Endothelial cell (in vitro differentiated cells): ENCODE measurements around the gene OR52E4. TPM values are rescaled to one million over a fixed set of nuclear protein-coding genes. Genes with fewer than 3 reads are reported as not detected.

Experiments
- DNase-seq: peaks from one replicate; pipeline ENCODE4 v3.0.0; 2021; ENCODE audit warnings: low spot score
- H3K27ac Mint-ChIP-seq: one replicate; pipeline ENCODE4 v1.8.0; 2021; ENCODE audit warnings: mixed read lengths, inconsistent platforms; ENCODE audit not compliant: unreplicated experiment
- H3K27me3 Mint-ChIP-seq: one replicate; pipeline ENCODE4 v1.8.0; 2021; ENCODE audit warnings: mild to moderate bottlenecking, moderate library complexity, mixed read lengths, inconsistent platforms; ENCODE audit not compliant: unreplicated experiment
- H3K36me3 Mint-ChIP-seq: one replicate; pipeline ENCODE4 v1.8.0; 2021; ENCODE audit warnings: mild to moderate bottlenecking, low read depth, mixed read lengths, inconsistent platforms; ENCODE audit not compliant: unreplicated experiment
- H3K4me1 Mint-ChIP-seq: one replicate; pipeline ENCODE4 v1.8.0; 2021; ENCODE audit warnings: mild to moderate bottlenecking, mixed read lengths, inconsistent platforms; ENCODE audit not compliant: unreplicated experiment
- H3K4me3 Mint-ChIP-seq: one replicate; pipeline ENCODE4 v1.8.0; 2021; ENCODE audit warnings: mild to moderate bottlenecking, mixed read lengths, inconsistent platforms; ENCODE audit not compliant: unreplicated experiment
- H3K9me3 Mint-ChIP-seq: one replicate; pipeline ENCODE4 v1.8.0; 2021; ENCODE audit warnings: mixed read lengths, inconsistent platforms; ENCODE audit not compliant: unreplicated experiment
- long read RNA-seq: library from polyadenylated mRNA; unstranded; transcript quantifications from one replicate; pipeline ENCODE4 v2.0.0, GENCODE V29; 2020; ENCODE audit not compliant: unreplicated experiment
- total RNA-seq: library from RNA; stranded (reverse); fragmentation: NEBNext Ultra II Directional; extraction: Animal tissue kit (Norgen Biotek cat#: 25700); gene quantifications from one replicate; pipeline ENCODE4 v1.2.1, GENCODE V29; 2021; ENCODE audit not compliant: unreplicated experiment
- TF ChIP-seq, protein P1 (sequence below): fragments of 200-600 bp; sonication (generic); IDR thresholded peaks from one replicate; pipeline ENCODE4 v1.5.0; 2021; ENCODE audit warnings: antibody characterized with exemption; ENCODE audit not compliant: unreplicated experiment

Gene OR52E4
- total RNA-seq, result not detected
- long read RNA-seq, result 0 reads

DNA sequence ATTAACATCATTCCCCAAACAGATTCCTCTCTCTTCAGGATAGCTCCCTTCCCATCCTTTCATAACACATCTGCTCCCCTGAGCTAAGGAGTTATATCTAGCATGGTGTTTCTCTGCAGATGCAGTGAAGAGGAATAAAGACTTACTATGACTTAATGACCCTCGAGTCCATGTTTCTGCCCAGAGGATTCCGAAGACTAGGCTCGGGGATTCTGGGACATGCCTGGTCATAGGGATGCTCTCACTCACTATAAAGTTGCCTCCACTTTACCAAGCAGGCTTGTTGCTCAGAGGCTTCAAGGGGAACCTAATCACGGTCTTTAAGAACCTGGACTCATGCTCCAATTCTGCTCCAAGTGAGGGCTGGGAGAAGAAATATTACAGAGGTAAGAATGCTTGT lies at the start of gene OR52E4:
Gene OR52E4, plus strand, starts transcription at position 301 of the 400 bp plus-strand sequence. CDS start 3,664 bp downstream, outside the sequence.
- peaks cover 4% of the 10 kb centered on the region for H3K4me1 Mint-ChIP-seq
- TF ChIP-seq, protein P1, sequence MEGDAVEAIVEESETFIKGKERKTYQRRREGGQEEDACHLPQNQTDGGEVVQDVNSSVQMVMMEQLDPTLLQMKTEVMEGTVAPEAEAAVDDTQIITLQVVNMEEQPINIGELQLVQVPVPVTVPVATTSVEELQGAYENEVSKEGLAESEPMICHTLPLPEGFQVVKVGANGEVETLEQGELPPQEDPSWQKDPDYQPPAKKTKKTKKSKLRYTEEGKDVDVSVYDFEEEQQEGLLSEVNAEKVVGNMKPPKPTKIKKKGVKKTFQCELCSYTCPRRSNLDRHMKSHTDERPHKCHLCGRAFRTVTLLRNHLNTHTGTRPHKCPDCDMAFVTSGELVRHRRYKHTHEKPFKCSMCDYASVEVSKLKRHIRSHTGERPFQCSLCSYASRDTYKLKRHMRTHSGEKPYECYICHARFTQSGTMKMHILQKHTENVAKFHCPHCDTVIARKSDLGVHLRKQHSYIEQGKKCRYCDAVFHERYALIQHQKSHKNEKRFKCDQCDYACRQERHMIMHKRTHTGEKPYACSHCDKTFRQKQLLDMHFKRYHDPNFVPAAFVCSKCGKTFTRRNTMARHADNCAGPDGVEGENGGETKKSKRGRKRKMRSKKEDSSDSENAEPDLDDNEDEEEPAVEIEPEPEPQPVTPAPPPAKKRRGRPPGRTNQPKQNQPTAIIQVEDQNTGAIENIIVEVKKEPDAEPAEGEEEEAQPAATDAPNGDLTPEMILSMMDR, result no peak
- no peaks in the 10 kb centered on the region for H3K36me3 Mint-ChIP-seq
- H3K9me3 Mint-ChIP-seq, result no peaks in the 10 kb centered on the region
- H3K27ac Mint-ChIP-seq, result no peak within 1 kb of the TSS
- no peaks in the 10 kb centered on the region for H3K27me3 Mint-ChIP-seq
- H3K4me3 Mint-ChIP-seq, result no peak within 1 kb of the TSS
- DNase-seq, result no peak

DNA sequence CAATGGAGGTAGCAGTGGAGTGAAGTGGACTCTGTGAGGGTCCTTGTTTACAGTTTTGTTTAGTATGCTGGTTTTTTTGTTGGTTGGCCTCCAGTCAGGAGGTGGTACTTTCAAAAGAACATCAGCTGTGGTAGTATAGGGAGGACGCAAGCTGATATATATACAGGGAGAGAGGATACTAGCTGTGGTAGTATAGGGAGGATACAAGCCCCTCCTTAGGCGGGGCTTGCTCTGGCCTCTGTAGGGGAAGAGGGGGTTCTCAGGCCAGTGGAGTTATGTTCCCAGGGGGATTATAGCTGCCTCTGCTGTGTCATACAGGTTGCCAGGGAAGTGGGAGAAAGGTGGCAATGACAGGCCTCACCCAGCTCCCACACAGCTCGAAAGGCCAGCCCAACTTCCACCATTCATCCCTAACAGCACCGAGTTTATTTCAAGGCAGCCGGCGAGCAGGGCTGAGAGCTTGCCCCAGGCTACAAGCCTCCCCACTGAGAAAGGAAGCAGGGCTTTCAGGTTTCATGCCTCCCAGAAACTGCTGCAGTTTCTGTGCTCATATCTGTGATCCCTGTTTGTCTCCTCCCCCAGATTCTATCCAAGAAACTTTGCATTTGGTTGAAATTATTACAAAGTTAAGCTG lies 49.1 kb upstream of the OR52E4 start:
- DNase-seq, result no peak
- H3K36me3 Mint-ChIP-seq, result no peaks in the 10 kb centered on the region
- TF ChIP-seq, protein P1, result no peak
- H3K4me1 Mint-ChIP-seq, result no peaks in the 10 kb centered on the region
- no peak overlapping the region for H3K27ac Mint-ChIP-seq
- H3K27me3 Mint-ChIP-seq, result peaks cover 2% of the 10 kb centered on the region
- H3K4me3 Mint-ChIP-seq, result no peak overlapping the region
- no peaks in the 10 kb centered on the region for H3K9me3 Mint-ChIP-seq

DNA sequence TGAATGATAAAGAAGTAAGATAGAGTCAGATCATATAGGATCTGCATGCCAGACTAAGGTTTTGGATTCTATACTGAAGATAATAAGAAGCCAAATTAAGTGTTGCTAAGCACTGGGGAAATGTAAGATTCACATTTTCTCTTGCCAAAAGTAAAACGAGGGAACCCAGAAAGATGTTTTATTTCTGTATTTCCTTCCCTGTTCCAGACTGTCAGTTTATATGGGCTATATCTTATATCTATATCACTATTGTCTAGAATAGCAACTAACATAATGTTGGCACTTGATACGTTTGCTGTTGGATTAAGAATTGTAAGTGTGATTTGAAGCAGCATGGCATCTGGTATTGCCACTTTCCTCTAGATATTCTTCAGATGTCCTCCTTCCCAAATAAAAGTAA lies 47.0 kb upstream of the OR52E4 start:
- Mint-ChIP-seq H3K36me3 (no peaks in the 10 kb centered on the region), H3K27ac (no peak overlapping the region), H3K27me3 (peaks cover 2% of the 10 kb centered on the region), H3K9me3 (no peaks in the 10 kb centered on the region), H3K4me3 (no peak overlapping the region), H3K4me1 (no peaks in the 10 kb centered on the region)
- DNase-seq, result no peak
- TF ChIP-seq, protein P1, result no peak

DNA sequence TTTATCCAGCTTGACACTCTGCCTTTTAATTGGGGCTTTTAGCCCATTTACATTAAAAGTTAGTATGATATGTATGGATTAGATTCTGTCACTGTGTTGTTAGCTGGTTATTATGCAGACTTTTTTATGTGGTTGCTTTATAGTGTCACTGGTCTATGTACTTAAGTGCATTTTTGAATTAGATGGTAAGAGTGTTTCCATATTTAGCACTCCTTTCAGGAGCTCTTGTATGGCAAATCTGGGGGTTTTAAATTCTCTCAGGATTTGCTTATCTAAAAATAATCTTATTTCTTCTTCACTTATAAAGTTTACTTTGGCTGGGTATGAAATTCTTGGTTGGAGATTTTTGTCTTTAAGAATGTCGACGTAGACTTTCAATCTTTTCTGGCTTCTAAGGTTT lies 42.7 kb upstream of the OR52E4 start:
- no peaks in the 10 kb centered on the region for H3K36me3 Mint-ChIP-seq
- H3K27me3 Mint-ChIP-seq, result peaks cover 2% of the 10 kb centered on the region
- H3K9me3 Mint-ChIP-seq, result no peaks in the 10 kb centered on the region
- TF ChIP-seq, protein P1, result no peak
- no peaks in the 10 kb centered on the region for H3K4me1 Mint-ChIP-seq
- no peak for DNase-seq
- no peak overlapping the region for H3K4me3 Mint-ChIP-seq
- no peak overlapping the region for H3K27ac Mint-ChIP-seq

DNA sequence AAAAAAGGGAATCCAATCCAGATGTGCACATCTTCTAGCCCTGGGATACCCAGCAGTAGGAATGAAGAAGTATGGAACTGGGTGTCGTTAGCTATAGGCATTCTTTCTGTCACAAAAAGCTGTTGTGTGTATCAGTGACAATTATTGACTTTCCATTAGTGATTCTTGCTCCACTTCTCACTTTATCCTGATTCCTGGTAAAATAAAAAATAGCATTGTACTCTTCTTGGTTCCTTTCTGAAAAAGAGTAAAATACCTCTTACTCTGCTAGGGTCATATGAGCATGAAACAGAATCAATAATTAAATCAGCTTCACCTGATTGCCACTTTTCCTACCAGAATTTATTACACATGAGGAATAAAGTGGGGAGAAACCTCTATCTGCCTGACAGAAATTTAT lies 38.6 kb upstream of the OR52E4 start, which contains the start of gene OR52E6:
Gene OR52E6, minus strand, starts transcription at position 101 of the 400 bp plus-strand sequence. Its CDS starts 0 bp downstream, at position 101.
- TF ChIP-seq, protein P1, result no peak
- DNase-seq, result no peak
- Mint-ChIP-seq H3K9me3 (no peaks in the 10 kb centered on the region), H3K36me3 (no peaks in the 10 kb centered on the region), H3K4me1 (no peaks in the 10 kb centered on the region), H3K27ac (no peak within 1 kb of the TSS), H3K27me3 (no peaks in the 10 kb centered on the region), H3K4me3 (no peak within 1 kb of the TSS)
